ENCODE measurements around the gene VSIR.

DNA sequence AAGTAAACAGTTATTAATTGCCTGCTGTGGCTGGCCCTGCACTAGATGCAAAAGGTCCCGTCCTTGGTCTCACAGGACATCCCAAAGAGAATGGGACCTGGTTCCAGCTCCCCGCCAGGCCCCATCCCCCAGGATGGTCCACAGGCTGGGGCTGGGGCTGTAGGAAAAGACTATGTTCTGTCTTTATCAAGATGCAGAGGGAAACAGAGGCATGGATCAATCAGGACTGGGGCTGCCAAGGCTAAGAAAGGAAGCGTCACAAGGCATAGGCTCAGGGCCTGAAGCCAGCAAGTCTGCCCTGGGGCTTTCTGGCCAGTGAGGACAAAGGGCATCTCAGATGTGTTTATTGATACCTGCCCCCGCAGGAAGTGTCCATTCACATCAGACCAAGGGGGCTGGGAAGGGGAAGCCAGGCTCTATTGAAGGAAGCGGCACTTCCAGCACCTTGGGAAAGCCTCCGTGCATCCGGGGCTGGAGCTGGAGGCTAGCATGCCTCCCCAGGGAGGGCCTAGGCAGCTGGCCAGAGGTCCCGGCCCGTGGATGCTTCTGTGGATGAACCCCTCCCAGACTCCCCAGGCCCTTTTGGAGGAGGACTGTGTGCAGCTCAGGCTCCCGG lies 5.8 kb downstream of the VSIR start:
- no peak for TF ChIP-seq EP300 (IDR thresholded peaks at IDR 0.05)
- no peak for TF ChIP-seq POLR2AphosphoS5 (IDR thresholded peaks at IDR 0.05)
- TF ChIP-seq, protein P1, sequence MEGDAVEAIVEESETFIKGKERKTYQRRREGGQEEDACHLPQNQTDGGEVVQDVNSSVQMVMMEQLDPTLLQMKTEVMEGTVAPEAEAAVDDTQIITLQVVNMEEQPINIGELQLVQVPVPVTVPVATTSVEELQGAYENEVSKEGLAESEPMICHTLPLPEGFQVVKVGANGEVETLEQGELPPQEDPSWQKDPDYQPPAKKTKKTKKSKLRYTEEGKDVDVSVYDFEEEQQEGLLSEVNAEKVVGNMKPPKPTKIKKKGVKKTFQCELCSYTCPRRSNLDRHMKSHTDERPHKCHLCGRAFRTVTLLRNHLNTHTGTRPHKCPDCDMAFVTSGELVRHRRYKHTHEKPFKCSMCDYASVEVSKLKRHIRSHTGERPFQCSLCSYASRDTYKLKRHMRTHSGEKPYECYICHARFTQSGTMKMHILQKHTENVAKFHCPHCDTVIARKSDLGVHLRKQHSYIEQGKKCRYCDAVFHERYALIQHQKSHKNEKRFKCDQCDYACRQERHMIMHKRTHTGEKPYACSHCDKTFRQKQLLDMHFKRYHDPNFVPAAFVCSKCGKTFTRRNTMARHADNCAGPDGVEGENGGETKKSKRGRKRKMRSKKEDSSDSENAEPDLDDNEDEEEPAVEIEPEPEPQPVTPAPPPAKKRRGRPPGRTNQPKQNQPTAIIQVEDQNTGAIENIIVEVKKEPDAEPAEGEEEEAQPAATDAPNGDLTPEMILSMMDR (IDR thresholded peaks at IDR 0.05) = no peak
- TF ChIP-seq POLR2A (IDR thresholded peaks at IDR 0.05) = no peak
